OCI-LY1 (cell line): ENCODE measurements around the gene ANKRD13A.
A peak's percentile ranks its signal among the peaks of the same experiment; 100 is the strongest.

Experiments used
- H2AFZ ChIP-seq: fragments of 200-600 bp; sonication (generic), shearing (Covaris generic); 2 replicates; pipeline ENCODE4 v1.6.0; 2014; ENCODE audit warnings: antibody characterized with exemption, mild to moderate bottlenecking, low read length
- H3F3A ChIP-seq: fragments of 200-600 bp; sonication (generic), shearing (Covaris generic); 2 replicates; pipeline ENCODE4 v1.6.0; 2014; ENCODE audit warnings: mild to moderate bottlenecking, antibody characterized with exemption, low read length, moderate library complexity; ENCODE audit not compliant: insufficient read depth
- H3K27ac ChIP-seq: fragments of 200-600 bp; sonication (generic); 2 replicates; pipeline ENCODE4 v1.5.1; 2014; ENCODE audit warnings: low read length, mixed run types, mild to moderate bottlenecking, low read depth; ENCODE audit not compliant: poor library complexity, severe bottlenecking
- H3K27me3 ChIP-seq: fragments of 200-600 bp; sonication (generic); 2 replicates; pipeline ENCODE4 v1.6.0; 2014; ENCODE audit warnings: antibody characterized with exemption, mild to moderate bottlenecking, low read length, moderate library complexity; ENCODE audit not compliant: insufficient read depth
- H3K36me3 ChIP-seq: fragments of 200-600 bp; sonication (generic); 2 replicates; pipeline ENCODE4 v1.6.1; 2014; ENCODE audit warnings: mild to moderate bottlenecking, antibody characterized with exemption, low read length, moderate library complexity, mixed read lengths; ENCODE audit not compliant: insufficient read depth
- H3K4me1 ChIP-seq: fragments of 200-600 bp; sonication (generic); 2 replicates; pipeline ENCODE4 v1.5.1; 2014; ENCODE audit warnings: mild to moderate bottlenecking, low read length, moderate library complexity; ENCODE audit not compliant: insufficient read depth, severe bottlenecking
- H3K4me2 ChIP-seq: fragments of 200-600 bp; sonication (generic), shearing (Covaris generic); 2 replicates; pipeline ENCODE4 v1.6.1; 2014; ENCODE audit warnings: low read length
- H3K4me3 ChIP-seq: fragments of 200-600 bp; sonication (generic); 2 replicates; pipeline ENCODE4 v1.5.1; 2014; ENCODE audit warnings: low read length, low read depth, mild to moderate bottlenecking, mixed read lengths; ENCODE audit not compliant: poor library complexity, severe bottlenecking
- H3K79me2 ChIP-seq: fragments of 200-600 bp; shearing (Covaris generic); 2 replicates; pipeline ENCODE4 v1.6.1; 2016; ENCODE audit warnings: mixed run types, low read length, mixed read lengths; ENCODE audit not compliant: insufficient read depth
- H3K9ac ChIP-seq: fragments of 200-600 bp; sonication (generic), shearing (Covaris generic); 2 replicates; pipeline ENCODE4 v1.6.1; 2014; ENCODE audit warnings: mild to moderate bottlenecking, low read length, mixed read lengths
- H3K9me2 ChIP-seq: fragments of 200-600 bp; sonication (generic), shearing (Covaris generic); 2 replicates; pipeline ENCODE4 v1.6.1; 2014; ENCODE audit warnings: low read depth, mild to moderate bottlenecking, low read length, mixed read lengths
- H3K9me3 ChIP-seq: fragments of 200-600 bp; shearing (Covaris generic); 2 replicates; pipeline ENCODE4 v1.6.1; 2014; ENCODE audit warnings: low read length, mixed read lengths
- H4K20me1 ChIP-seq: fragments of 200-600 bp; sonication (generic), shearing (Covaris generic); 2 replicates; pipeline ENCODE4 v1.6.0; 2016; ENCODE audit warnings: mild to moderate bottlenecking, low read length; ENCODE audit not compliant: insufficient read depth
- EZH2 ChIP-seq: fragments of 200-600 bp; sonication (generic), shearing (Covaris generic); IDR thresholded peaks from 2 replicates; pipeline ENCODE4 v1.8.0; 2017; ENCODE audit warnings: borderline replicate concordance, mixed run types, mild to moderate bottlenecking, antibody characterized with exemption, low read length, moderate library complexity, mixed read lengths
- TF ChIP-seq, protein P1 (sequence below): fragments of 200-600 bp; sonication (generic), shearing (Covaris generic); IDR thresholded peaks from 2 replicates; pipeline ENCODE4 v1.5.1; 2017; ENCODE audit warnings: mild to moderate bottlenecking, antibody characterized with exemption, low read length, moderate library complexity, mixed read lengths

ANKRD13A gene

GRCh38 chr12:110002676-110003515 is 3.7 kb downstream of the ANKRD13A start:
- H2AFZ ChIP-seq, result no peak overlapping the region
- H3K36me3 ChIP-seq, result peaks cover 15% of the 10 kb centered on the region
- H3K9me3 ChIP-seq, result no peaks in the 10 kb centered on the region
- H3K4me1 ChIP-seq, result peaks cover 59% of the 10 kb centered on the region
- H3K27me3 ChIP-seq, result no peaks in the 10 kb centered on the region
- peak overlapping the region; percentile 88 for H3K4me3 ChIP-seq
- H4K20me1 ChIP-seq, result no peaks in the 10 kb centered on the region
- H3F3A ChIP-seq, result no peaks in the 10 kb centered on the region
- H3K9me2 ChIP-seq, result no peaks in the 10 kb centered on the region
- peak overlapping the region; percentile 92 for H3K27ac ChIP-seq
- no peak for TF ChIP-seq EZH2
- TF ChIP-seq, protein P1, sequence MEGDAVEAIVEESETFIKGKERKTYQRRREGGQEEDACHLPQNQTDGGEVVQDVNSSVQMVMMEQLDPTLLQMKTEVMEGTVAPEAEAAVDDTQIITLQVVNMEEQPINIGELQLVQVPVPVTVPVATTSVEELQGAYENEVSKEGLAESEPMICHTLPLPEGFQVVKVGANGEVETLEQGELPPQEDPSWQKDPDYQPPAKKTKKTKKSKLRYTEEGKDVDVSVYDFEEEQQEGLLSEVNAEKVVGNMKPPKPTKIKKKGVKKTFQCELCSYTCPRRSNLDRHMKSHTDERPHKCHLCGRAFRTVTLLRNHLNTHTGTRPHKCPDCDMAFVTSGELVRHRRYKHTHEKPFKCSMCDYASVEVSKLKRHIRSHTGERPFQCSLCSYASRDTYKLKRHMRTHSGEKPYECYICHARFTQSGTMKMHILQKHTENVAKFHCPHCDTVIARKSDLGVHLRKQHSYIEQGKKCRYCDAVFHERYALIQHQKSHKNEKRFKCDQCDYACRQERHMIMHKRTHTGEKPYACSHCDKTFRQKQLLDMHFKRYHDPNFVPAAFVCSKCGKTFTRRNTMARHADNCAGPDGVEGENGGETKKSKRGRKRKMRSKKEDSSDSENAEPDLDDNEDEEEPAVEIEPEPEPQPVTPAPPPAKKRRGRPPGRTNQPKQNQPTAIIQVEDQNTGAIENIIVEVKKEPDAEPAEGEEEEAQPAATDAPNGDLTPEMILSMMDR, result no peak
- H3K4me2 ChIP-seq, result peak overlapping the region; percentile 93
- peak overlapping the region; percentile 91; the same call in 1 of the 2 replicates for H3K9ac ChIP-seq
- peaks cover 40% of the 10 kb centered on the region for H3K79me2 ChIP-seq

- Histone ChIP-seq H3K27ac (peak overlapping the region; percentile 92), H3K9ac (no peak overlapping the region; the same call in 1 of the 2 replicates), H3K79me2 (peaks cover 53% of the 10 kb centered on the region), H3K36me3 (peaks cover 15% of the 10 kb centered on the region), H3K4me2 (peak overlapping the region; percentile 55), H3K9me3 (no peaks in the 10 kb centered on the region), H3K27me3 (no peaks in the 10 kb centered on the region), H2AFZ (no peak overlapping the region), H3K9me2 (no peaks in the 10 kb centered on the region), H3F3A (no peaks in the 10 kb centered on the region), H3K4me3 (peak overlapping the region; percentile 40), H4K20me1 (no peaks in the 10 kb centered on the region), H3K4me1 (peaks cover 62% of the 10 kb centered on the region)
- no peak for TF ChIP-seq EZH2
- TF ChIP-seq, protein P1, result no peak
Measured at GRCh38 chr12:110004598-110004997, 5.4 kb downstream of the ANKRD13A start.

DNA sequence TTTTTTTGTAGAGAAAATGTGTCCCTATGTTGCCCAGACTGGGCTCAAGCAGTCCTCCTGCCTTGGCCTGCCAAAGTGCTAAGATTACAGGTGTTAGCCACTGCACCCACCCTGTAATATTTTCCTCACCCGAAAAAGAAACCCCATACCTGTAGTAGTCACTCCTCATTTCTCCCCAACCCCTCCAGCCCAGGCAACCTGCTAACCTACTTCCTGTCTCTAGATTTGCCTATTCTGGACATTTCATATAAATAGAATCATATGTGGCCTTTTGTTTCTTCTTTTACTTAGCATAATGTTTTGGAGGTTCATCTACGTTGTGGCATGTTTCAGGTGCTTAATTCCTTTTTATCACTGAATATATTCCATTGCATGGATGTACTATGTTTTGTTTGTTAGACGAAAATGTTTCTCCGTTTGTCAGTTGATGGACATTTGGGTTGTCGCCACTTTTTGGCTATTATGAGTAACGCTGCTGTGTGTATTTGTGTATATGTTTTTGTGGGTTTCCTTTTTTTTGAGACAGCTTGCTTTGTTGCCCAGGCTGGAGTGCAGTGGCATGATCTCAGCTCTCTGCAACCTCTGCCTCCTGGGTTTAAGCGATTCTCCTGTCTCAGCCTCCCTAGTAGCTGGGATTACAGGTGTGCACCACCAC is 6.2 kb downstream of the ANKRD13A start:
- H3K36me3 ChIP-seq, result peaks cover 15% of the 10 kb centered on the region
- peaks cover 71% of the 10 kb centered on the region for H3K4me1 ChIP-seq
- H3K4me2 ChIP-seq, result peak overlapping the region; percentile 55
- no peak for TF ChIP-seq EZH2
- TF ChIP-seq, protein P1, result no peak
- no peak overlapping the region; the same call in 1 of the 2 replicates for H3K9ac ChIP-seq
- no peaks in the 10 kb centered on the region for H3F3A ChIP-seq
- H3K27ac ChIP-seq, result peak overlapping the region; percentile 92
- no peaks in the 10 kb centered on the region for H3K27me3 ChIP-seq
- H2AFZ ChIP-seq, result no peak overlapping the region
- peak overlapping the region; percentile 40 for H3K4me3 ChIP-seq
- H3K9me3 ChIP-seq, result no peaks in the 10 kb centered on the region
- H3K9me2 ChIP-seq, result no peaks in the 10 kb centered on the region
- no peaks in the 10 kb centered on the region for H4K20me1 ChIP-seq
- H3K79me2 ChIP-seq, result peaks cover 47% of the 10 kb centered on the region
